Right renal pelvis (tissue), 4 donors: ENCODE measurements around the gene MBD4. TPM values are rescaled to one million over a fixed set of nuclear protein-coding genes. Genes with fewer than 3 reads are reported as not detected.

Experiments
- DNase-seq, 4 donors: peaks; one replicate each; pipeline ENCODE4 v3.0.0-alpha.2; 2013; ENCODE audit warnings: low read depth in 4 of 4, low spot score in 3 of 4, missing footprints in 1 of 4
- polyA plus RNA-seq, 4 donors: library from polyadenylated mRNA; unstranded; fragments of 120-200 nt; gene quantifications; one replicate each; pipeline ENCODE4 v1.2.1, GENCODE V29; 2013; ENCODE audit not compliant: insufficient read length in 4 of 4

The MBD4 gene
- polyA plus RNA-seq, 4 donors = 42.4 to 56.1 (median 51.2) TPM

- no peak for DNase-seq
Measured at GRCh38 chr3:129463716-129464115, 24.0 kb upstream of the MBD4 start.

- no peak for DNase-seq
Measured at GRCh38 chr3:129463094-129463493, 23.3 kb upstream of the MBD4 start.

DNA sequence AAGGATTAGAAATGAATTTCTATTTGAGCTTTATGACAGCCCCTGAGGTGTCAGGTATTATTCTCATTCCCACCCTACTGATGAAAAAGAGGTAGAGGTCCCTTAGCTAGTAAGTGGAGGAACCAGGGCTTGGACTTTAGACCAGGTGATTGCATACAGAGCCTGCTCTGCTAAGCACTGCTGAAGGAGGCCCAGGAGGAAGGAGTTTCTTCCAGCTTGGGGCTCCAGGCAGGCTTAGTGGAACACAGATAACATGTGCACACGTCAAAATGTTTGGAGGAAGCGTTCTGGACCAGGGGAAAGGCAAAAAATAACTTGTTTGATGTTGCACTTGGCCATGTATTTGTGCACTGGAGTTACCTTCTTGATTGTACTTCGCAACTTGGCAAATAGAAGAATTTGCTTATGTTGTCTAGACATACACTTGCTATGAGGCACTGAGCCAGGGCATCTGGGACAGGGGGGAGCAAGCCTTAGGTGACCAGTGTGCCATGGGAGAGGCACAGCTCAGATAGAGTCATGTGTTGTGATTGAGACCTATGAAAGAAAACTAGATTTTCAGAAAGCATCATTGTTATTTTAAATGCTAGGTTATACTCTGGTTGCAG lies 22.7 kb upstream of the MBD4 start:
- no peak for DNase-seq

DNA sequence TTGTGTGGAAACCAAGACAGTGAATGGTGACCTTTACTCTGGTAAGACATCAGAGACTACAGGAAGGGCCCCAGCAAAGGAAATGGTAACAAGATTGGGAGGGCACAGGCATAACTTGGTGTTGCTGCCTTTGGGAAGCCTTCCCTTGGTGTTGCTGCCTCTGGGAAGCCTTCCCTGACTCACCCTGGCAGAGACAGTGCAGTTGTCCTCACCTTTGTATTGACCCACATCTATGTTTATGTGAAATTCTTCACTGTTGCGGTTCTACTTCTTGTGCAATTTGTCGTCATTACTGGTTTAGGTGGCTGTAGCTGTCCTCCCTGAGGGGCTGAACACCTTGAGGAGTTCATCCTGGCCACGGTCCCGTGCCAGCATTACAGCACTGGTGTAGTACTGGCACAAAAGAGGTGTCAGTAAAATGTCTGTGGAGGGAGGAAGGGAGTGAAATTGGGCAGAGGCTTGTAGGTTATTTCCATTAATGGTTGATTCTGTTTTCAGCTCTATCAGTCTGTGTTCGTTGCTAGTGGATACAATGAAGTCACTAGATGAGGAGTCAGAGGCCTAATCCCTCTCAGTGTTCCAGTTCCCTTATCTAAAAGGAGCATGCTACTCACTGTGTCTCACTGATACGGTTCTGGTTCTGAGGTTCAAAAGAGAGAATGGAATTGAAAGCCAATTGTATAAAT lies 21.9 kb upstream of the MBD4 start:
- DNase-seq = no peak

GRCh38 chr3:129461022-129461421 lies 21.3 kb upstream of the MBD4 start:
- DNase-seq = no peak

GRCh38 chr3:129460572-129460971 lies 20.8 kb upstream of the MBD4 start:
- no peak for DNase-seq

DNA sequence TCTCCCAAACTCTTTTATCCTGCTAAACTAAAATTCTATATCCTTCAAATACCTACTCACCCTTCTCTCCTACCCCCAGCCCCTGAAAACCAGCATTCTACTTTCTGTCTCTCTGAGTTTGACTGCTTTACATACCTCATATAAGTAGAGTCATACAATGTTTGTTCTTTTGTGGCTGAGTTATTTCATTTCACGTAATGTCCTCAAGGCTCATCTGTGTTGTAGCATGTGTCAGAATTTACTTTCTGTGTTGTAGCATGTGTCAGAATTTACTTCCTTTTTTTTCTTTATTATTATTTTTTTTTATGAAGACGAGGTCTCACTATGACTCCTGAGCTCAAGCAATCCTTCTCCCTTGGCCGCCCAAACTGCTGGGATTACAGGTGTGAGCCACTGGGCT lies 20.4 kb upstream of the MBD4 start:
- no peak for DNase-seq

DNA sequence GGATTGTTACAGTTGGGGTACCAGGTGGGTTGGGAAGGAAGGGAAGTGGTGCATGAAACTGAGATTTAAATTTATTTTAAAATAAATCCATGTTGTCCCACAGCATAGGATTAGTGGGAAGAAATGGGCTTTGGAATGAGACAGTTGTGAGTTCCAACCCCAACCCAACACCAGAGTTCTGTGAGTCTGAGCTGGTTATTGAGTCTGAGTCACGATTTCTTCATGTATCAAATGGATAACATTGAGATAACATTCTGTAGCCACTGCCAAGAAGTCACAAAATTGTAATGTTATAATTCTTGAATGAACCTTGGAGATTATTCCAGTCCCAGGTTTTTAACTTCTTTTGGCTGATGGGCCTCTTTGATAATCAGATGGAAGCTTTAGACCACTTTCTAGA lies 14.0 kb upstream of the MBD4 start:
- DNase-seq = no peak

- DNase-seq = no peak
Measured at GRCh38 chr3:129449279-129450115, 9.7 kb upstream of the MBD4 start.

GRCh38 chr3:129448186-129448895 lies 8.6 kb upstream of the MBD4 start:
- DNase-seq = no peak

DNA sequence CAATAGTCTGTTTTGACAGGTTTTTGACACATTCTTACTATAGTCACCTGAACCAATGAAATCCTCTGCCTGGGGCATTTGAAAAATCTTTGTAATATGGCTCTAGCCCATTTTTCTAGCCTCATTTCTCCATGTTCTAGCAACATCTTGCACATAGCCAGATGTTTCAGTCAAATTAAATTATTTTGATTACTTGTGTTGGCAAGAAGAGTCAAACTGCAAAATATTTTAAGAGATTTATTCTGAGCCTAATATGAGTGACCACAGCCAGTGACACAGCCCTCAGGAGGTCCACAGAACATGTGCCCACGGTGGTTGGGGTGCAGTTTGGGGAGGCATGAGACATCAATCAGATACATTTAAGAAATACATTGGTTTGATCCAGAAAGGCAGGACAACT lies 7.2 kb upstream of the MBD4 start:
- no peak for DNase-seq

GRCh38 chr3:129445471-129445870 lies 5.7 kb upstream of the MBD4 start:
- DNase-seq = no peak

DNA sequence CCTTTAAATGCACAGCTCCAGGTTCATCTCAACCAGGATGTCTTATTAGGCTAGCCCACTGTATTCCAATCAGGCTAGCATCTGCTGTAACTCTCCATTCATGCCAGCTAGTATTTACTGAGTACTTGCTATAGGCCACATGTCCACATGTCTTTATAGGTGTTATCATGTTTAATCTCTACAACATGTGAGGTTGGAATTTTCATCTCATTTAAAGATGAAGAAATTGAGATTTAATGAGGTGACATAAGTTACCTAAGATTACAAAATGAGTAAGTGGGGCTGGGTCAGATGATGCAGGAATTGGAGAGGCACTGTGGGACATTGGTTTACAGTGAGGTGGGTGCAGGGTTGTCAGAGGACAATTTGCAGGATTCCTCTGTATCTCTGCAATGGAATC lies 3.2 kb upstream of the MBD4 start:
- DNase-seq = no peak

DNA sequence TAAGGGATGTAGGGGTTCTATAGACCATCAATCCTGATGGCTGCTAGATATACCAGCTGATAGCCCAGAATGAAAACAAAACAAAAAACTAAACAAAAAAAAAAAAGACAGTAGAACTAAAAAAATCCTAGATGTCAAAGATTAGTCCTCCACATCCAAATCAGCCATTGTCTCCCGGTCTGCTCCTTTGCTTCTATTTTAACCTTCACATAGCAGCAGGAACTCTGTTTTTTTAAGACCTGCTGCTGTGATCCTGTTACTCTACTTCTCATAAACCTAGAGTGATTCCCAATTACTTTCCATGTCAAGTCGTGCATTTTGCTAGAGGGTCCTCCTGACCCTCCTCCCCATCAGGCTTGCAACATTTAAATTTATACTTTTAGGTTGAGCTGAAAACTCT lies 2.7 kb upstream of the MBD4 start:
- no peak for DNase-seq

GRCh38 chr3:129441782-129442181 lies 2.0 kb upstream of the MBD4 start:
- no peak for DNase-seq

DNA sequence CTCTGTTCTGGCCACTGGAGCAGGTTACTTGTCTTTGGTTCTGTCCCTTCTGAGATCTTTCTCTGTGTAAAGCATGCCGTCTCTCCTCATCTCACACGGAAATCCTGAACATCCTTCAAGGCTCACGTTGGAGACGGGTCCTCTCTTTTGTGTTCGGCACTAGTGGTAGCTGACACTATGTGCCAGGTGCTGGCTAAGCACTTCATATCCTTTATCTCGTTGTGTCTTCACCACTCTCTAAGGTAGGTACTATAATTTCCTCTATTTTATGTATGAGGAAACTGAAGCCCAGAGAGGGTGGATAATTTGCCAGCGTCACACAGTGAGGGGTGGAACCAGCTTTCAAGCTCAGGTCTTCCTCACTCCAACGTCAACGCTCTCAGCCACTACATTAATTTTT lies 1.5 kb upstream of the MBD4 start:
- no peak for DNase-seq

DNA sequence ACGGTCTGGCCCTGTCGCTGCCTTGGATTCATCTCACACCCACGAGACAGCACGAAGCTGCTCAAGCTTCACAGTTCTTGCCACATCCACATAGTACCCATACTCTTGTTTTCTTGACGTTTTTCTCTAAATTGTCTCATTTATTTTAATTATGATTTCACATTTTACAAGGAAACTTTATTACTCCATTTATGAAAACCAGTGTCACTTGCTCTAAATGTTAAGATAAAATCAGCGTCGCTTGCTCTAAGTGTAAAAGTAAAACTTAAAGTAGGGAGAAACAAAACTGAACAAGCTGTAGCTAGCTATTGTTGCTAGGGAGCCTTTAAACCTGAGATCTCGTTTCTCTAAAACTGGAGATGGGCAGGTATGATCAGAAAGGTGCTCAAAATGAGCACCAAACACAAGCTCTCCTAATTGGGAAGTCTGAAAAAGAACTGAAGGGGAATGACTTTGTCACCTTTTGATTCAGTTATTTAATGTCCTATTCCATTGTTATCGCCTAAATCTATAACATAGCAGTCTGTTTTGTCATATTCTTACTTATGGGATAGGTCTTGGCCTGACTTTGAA lies 956 bp upstream of the MBD4 start:
- DNase-seq = no peak

- no peak for DNase-seq
Measured at GRCh38 chr3:129439226-129439816, 427 bp downstream of the MBD4 start.

GRCh38 chr3:129435367-129435766 lies 4.4 kb downstream of the MBD4 start:
- no peak for DNase-seq

DNA sequence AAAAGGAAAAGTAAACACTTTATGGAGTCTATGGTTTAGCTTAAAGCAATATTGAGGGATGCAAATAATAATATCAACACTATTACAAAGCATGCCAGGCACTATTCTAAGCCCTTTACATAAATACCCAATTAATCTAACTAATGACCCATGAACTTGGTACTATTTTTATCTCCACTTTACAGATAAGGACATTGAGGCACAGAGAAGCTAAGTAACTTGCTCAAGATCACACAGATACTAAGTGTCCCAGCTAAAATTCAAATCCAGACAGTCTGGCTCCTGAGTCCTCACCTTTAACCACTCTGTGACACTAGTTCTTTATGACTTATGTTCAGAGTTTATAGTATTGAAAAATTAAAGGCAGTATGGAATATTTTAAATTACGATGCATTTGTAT lies 5.6 kb downstream of the MBD4 start:
- no peak for DNase-seq
